GM18909 (cell line): ENCODE measurements around the gene PALS2.

Source experiments
- ATAC-seq: cut with Tn5 transposase; IDR thresholded peaks from one replicate; pipeline ENCODE4 v1.9.1; 2021; ENCODE audit warnings: mild to moderate bottlenecking; ENCODE audit not compliant: unreplicated experiment, poor library complexity

PALS2 gene

GRCh38 chr7:24580283-24580946, 7.2 kb downstream of the PALS2 start:
- no peak for ATAC-seq

- ATAC-seq, result no peak
Observed at GRCh38 chr7:24582166-24582565, 8.9 kb downstream of the PALS2 start.

DNA sequence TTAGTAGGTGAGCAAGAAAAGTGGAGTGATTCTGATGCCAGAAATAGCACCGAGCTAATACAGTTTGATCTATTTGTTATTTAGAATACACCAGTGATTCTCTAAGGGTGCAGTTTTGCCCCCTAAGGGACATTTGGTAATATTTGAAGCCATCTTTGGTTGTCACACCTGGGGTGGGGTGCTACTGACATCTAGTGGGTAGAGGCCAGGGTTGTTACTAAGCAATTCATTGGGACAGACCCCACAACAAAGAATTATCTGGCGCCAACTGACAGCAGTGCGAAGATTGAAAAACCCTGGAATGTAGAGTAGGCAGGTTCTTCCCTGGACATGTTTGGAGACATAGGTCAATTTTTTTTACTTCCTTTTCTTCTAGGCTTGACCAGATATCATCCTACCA, 14.6 kb downstream of the PALS2 start:
- ATAC-seq, result peak; percentile 59

- ATAC-seq, result no peak
Observed at GRCh38 chr7:24591152-24591551, 17.9 kb downstream of the PALS2 start.

DNA sequence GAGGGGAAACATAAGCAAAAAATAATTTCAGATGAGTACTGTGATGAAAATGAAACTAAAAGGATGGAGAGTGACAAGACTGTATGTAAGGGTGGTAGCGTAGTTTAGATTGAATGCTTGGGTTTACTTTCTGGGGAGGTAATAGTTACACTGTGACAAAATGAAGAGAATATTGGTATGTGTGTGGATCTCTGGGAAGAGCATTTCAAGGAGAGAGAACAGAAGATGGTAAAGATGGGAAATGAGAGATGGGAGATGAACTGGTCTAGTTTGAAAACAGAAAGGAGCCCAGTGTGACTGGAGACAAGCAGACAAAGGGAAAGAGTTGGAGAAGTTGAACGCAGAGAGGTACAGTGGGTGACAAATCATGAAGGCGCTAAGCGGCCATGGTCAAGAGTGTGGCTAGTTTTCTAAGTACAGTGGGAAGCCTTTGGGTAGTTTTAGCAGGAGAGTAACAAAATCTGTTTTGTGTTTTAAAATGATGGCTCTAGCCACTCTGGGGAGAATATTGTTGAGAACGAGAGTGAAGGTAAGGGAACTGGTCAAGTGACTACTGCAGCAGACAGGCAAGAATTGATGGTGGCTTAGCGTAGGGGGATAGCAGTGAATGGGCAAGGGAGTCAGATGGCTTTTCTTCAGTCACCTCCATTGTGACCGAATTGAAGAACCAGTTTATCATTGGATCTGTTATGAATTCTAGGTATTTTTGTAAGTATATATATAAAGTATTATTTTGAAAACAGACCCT, 22.6 kb downstream of the PALS2 start:
- peak; percentile 77 for ATAC-seq

DNA sequence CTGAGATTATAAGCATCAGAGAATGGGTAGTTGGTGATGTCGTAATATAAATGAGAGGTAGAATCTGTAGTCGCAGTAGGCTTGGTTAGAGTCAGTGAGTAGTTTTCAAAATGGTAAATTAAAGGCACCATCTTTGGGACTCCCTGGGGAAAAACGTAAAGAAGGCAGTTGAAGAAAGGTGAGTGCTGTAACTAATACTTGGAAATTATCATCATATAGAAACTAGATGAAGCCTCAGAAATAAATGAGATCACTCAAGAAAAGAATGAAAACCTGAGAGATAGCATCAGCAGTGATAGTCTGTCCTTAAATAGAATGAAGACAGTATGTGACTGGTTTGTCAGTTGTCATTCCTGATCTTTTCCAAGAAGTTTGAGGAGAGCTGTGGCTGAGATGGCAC, 23.8 kb downstream of the PALS2 start:
- no peak for ATAC-seq

- ATAC-seq, result no peak
Observed at GRCh38 chr7:24601600-24601999, 28.3 kb downstream of the PALS2 start.

GRCh38 chr7:24602860-24603456, 29.7 kb downstream of the PALS2 start:
- no peak for ATAC-seq

DNA sequence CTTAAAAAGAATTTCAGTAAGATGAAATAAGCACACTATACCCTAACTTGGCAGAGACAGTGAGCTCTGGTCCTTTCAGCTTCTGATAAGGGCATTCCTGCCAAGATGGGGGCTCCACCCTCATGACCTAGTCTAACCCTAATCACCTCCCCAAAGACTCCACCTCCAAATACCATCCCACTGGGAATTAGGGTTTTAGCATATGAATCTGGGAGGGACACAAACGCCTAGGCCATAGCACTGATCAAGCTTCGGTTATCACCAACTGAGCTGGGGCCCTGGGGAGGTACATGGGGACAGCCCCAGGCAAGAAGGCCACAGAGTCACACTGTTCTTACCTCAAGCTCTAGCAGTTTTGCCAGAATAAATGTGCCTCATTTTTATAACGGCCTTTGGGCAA, 31.4 kb downstream of the PALS2 start:
- no peak for ATAC-seq

DNA sequence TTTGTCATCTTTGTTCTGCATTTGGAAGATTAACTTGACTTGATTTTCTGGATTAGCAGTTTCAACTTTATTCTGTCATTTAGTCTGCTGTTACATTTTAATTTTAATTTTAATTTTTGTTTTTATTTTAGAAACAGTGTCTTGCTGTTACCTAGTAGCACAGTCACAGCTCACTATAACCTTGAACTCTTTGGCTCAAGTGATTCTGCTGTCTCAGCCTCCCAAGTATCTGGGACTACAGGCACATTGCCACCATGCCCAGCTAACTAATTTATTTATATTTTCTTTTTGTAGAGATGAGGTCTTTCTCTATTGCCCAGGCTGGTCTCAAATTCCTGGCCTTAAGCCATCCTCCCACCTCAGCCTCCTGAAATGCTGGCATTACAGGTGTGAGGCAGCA, 35.3 kb downstream of the PALS2 start:
- no peak for ATAC-seq

- ATAC-seq, result no peak
Observed at GRCh38 chr7:24609059-24609458, 35.8 kb downstream of the PALS2 start.

- ATAC-seq, result no peak
Observed at GRCh38 chr7:24609570-24609969, 36.3 kb downstream of the PALS2 start.

GRCh38 chr7:24611130-24611529, 37.9 kb downstream of the PALS2 start:
- ATAC-seq, result no peak

DNA sequence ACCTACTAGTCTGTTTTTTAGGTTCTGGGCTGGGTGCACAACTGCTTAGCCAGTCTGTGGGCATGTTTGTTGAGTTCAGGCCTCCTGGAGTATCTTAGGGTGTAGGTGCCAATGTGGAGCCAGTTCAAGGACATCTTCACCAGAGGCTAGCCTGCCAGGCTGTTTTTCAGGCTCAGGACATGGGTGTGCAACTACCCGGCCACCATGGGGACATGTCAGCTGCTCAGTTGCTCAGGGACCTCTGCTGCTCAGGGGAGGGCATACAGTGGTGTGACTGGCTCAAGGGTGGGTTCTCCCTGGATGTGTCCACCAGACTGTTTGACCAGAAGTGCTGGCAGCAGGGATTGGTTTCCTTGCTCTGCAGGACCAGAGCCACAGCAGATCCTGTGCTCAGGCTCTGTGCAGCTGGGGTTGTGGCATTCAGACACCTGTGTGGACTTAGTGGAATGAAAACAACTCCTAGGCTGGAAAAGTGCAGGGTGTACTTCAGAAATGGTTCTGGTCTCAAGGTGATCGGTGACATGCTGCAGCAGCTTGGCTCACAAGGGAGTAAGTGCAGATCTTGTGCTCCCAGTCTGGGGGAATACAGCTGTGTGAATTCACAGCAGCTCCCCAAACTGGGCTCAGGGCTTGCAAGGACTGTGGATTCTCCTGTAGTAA, 44.8 kb downstream of the PALS2 start:
- ATAC-seq, result no peak

- no peak for ATAC-seq
Observed at GRCh38 chr7:24619978-24620377, 46.7 kb downstream of the PALS2 start.

GRCh38 chr7:24622646-24623182, 49.5 kb downstream of the PALS2 start:
- no peak for ATAC-seq
